ENCODE data around the gene VPS29. TPM values are rescaled to one million over a fixed set of nuclear protein-coding genes. Genes with fewer than 3 reads are reported as not detected.

VPS29 gene
- total RNA-seq, 1 donor from 2014 or later = 80.7 TPM

DNA sequence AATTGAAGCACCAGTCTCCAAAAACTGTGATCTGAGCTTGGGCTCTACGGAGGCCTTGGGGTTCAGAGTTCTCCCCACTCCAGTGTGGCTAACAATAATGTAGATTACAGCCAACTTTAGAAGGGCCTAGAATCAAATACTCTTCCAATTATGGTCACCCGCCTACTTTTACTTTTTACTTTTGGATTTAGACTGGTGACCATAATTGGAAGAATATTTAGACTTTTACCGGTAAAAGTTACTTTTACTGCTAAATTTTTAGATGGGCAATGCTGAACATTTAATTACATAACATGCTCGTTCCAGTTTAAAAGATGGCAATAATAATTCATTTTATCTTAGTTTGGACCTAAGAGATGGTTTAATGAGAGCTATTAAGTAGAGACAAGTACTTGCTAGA, 42.1 kb upstream of the VPS29 start:
- no peaks in the 10 kb centered on the region for H3K79me2 ChIP-seq (ENCODE audit: insufficient read depth, low read length)
- Mint-ChIP-seq H3K4me3 (ENCODE audit: unreplicated experiment) (peak overlapping the region; percentile 28), H3K27me3 (ENCODE audit: low read depth, unreplicated experiment) (no peaks in the 10 kb centered on the region), H3K4me1 (ENCODE audit: low read depth, unreplicated experiment) (peaks cover 26% of the 10 kb centered on the region), H3K9me3 (ENCODE audit: unreplicated experiment) (no peaks in the 10 kb centered on the region), H3K27ac (ENCODE audit: unreplicated experiment) (no peak overlapping the region), H3K36me3 (ENCODE audit: low read depth, unreplicated experiment) (peaks cover 2% of the 10 kb centered on the region)
- H3K4me2 ChIP-seq (ENCODE audit: low read length) = no peak overlapping the region
- TF ChIP-seq EZH2 (IDR thresholded peaks at IDR 0.05; ENCODE audit: insufficient read depth, low read length) (no peak), CTCF (IDR thresholded peaks at IDR 0.05; ENCODE audit: insufficient read depth, low read depth, low read length) (no peak)
- no peak overlapping the region for H3K27ac ChIP-seq (ENCODE audit: low read depth, low read length)
- no peak overlapping the region for H3K9ac ChIP-seq (ENCODE audit: low read length)
- FAIRE-seq (no peak), DNase-seq (ENCODE audit: low read depth) (no peak)
- H3K4me3 ChIP-seq (ENCODE audit: insufficient read depth, low read depth, low read length) = no peak overlapping the region
- H4K20me1 ChIP-seq (ENCODE audit: insufficient read depth, low read length) = peaks cover 36% of the 10 kb centered on the region
- no peaks in the 10 kb centered on the region for H3K36me3 ChIP-seq (ENCODE audit: insufficient read depth, low read length)
- no peaks in the 10 kb centered on the region for H3K9me3 ChIP-seq (ENCODE audit: insufficient read depth, low read depth, low read length)
- H3K27me3 ChIP-seq (ENCODE audit: insufficient read depth, low read length) = no peaks in the 10 kb centered on the region
- H2AFZ ChIP-seq (ENCODE audit: low read depth, low read length) = no peak overlapping the region
- H3K4me1 ChIP-seq (ENCODE audit: insufficient read depth, low read length) = peaks cover 17% of the 10 kb centered on the region

DNA sequence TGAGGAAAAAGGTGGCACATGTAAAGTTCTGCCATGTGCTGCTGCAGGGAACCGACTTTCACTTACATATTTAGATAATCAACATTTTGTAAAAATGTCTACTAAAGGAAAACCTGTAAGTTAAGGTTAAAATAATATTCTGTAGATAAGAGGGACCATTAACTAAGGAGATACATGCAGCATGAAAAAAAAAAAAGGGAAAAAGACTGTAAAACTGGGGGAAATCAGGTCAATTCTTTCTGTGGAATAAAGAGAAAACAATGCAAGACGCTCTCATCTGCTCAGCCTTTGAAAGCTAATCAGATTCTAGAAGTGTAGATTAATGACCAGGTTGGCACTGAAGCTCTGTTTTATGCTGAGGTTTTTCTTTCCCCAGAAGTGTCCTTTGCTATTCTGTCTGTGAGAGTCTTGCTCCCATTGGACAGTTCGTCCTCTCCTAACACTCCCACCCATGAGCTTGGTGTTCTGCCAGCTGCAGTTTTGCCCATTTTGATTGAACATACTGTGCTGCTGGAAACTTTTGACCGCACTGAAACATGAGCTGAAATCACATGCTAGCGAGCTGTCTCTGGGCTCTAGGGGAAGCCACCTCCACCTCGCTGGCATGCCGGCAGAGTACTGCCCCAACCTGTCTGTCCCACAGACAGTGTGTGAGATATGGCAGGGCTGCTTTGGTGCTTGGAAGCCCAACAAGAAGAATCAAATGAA, 41.5 kb upstream of the VPS29 start:
- no peak for TF ChIP-seq EZH2 (IDR thresholded peaks at IDR 0.05; ENCODE audit: insufficient read depth, low read length)
- TF ChIP-seq CTCF (IDR thresholded peaks at IDR 0.05; ENCODE audit: insufficient read depth, low read depth, low read length) = no peak
- Histone ChIP-seq H3K9me3 (ENCODE audit: insufficient read depth, low read depth, low read length) (no peaks in the 10 kb centered on the region), H3K79me2 (ENCODE audit: insufficient read depth, low read length) (no peaks in the 10 kb centered on the region), H2AFZ (ENCODE audit: low read depth, low read length) (no peak overlapping the region), H3K4me2 (ENCODE audit: low read length) (no peak overlapping the region), H3K4me1 (ENCODE audit: insufficient read depth, low read length) (peaks cover 13% of the 10 kb centered on the region), H3K9ac (ENCODE audit: low read length) (no peak overlapping the region), H3K27ac (ENCODE audit: low read depth, low read length) (no peak overlapping the region), H3K27me3 (ENCODE audit: insufficient read depth, low read length) (no peaks in the 10 kb centered on the region), H3K36me3 (ENCODE audit: insufficient read depth, low read length) (peaks cover 2% of the 10 kb centered on the region), H4K20me1 (ENCODE audit: insufficient read depth, low read length) (peaks cover 35% of the 10 kb centered on the region), H3K4me3 (ENCODE audit: insufficient read depth, low read depth, low read length) (no peak overlapping the region)
- H3K36me3 Mint-ChIP-seq (ENCODE audit: low read depth, unreplicated experiment) = peaks cover 4% of the 10 kb centered on the region
- H3K27me3 Mint-ChIP-seq (ENCODE audit: low read depth, unreplicated experiment) = no peaks in the 10 kb centered on the region
- DNase-seq (ENCODE audit: low read depth) (peak; percentile 85), FAIRE-seq (no peak)
- H3K27ac Mint-ChIP-seq (ENCODE audit: unreplicated experiment) = peak overlapping the region; percentile 22
- no peaks in the 10 kb centered on the region for H3K9me3 Mint-ChIP-seq (ENCODE audit: unreplicated experiment)
- peaks cover 21% of the 10 kb centered on the region for H3K4me1 Mint-ChIP-seq (ENCODE audit: low read depth, unreplicated experiment)
- peak overlapping the region; percentile 28 for H3K4me3 Mint-ChIP-seq (ENCODE audit: unreplicated experiment)

GRCh38 chr12:110540048-110540447, 38.1 kb upstream of the VPS29 start:
- H3K27ac Mint-ChIP-seq (ENCODE audit: unreplicated experiment) = no peak overlapping the region
- peaks cover 5% of the 10 kb centered on the region for H3K4me1 Mint-ChIP-seq (ENCODE audit: low read depth, unreplicated experiment)

More at GRCh38 chr12:110540048-110540447, 38.1 kb upstream of the VPS29 start:
- no peak overlapping the region for H3K4me3 Mint-ChIP-seq (ENCODE audit: unreplicated experiment)
- FAIRE-seq (no peak), DNase-seq (ENCODE audit: low read depth) (peak; percentile 51)
- H3K4me3 ChIP-seq (ENCODE audit: insufficient read depth, low read depth, low read length) = no peak overlapping the region
- no peaks in the 10 kb centered on the region for H3K27me3 ChIP-seq (ENCODE audit: insufficient read depth, low read length)
- H3K4me1 ChIP-seq (ENCODE audit: insufficient read depth, low read length) = peaks cover 9% of the 10 kb centered on the region
- no peaks in the 10 kb centered on the region for H3K9me3 Mint-ChIP-seq (ENCODE audit: unreplicated experiment)
- H4K20me1 ChIP-seq (ENCODE audit: insufficient read depth, low read length) = peaks cover 27% of the 10 kb centered on the region
- H2AFZ ChIP-seq (ENCODE audit: low read depth, low read length) = no peak overlapping the region
- no peaks in the 10 kb centered on the region for H3K79me2 ChIP-seq (ENCODE audit: insufficient read depth, low read length)
- H3K27ac ChIP-seq (ENCODE audit: low read depth, low read length) = no peak overlapping the region
- no peaks in the 10 kb centered on the region for H3K9me3 ChIP-seq (ENCODE audit: insufficient read depth, low read depth, low read length)
- H3K27me3 Mint-ChIP-seq (ENCODE audit: low read depth, unreplicated experiment) = no peaks in the 10 kb centered on the region
- no peak for TF ChIP-seq EZH2 (IDR thresholded peaks at IDR 0.05; ENCODE audit: insufficient read depth, low read length)
- no peak for TF ChIP-seq CTCF (IDR thresholded peaks at IDR 0.05; ENCODE audit: insufficient read depth, low read depth, low read length)
- peaks cover 21% of the 10 kb centered on the region for H3K36me3 ChIP-seq (ENCODE audit: insufficient read depth, low read length)
- no peak overlapping the region for H3K9ac ChIP-seq (ENCODE audit: low read length)
- H3K36me3 Mint-ChIP-seq (ENCODE audit: low read depth, unreplicated experiment) = peaks cover 14% of the 10 kb centered on the region
- no peak overlapping the region for H3K4me2 ChIP-seq (ENCODE audit: low read length)

All from astrocyte (in vitro differentiated cells and primary cell).